Stimulated activated CD8-positive, alpha-beta memory T cell treated with anti-CD3 and anti-CD28 coated beads, Interleukin-4, amount 100 ng/mL, for 24 hours (primary cell): ENCODE data around the gene RAB1A.
A peak's percentile ranks its signal among the peaks of the same experiment; 100 is the strongest.

Experiments
- DNase-seq: peaks from one replicate; pipeline ENCODE4 v3.0.0-alpha.2; 2020; ENCODE audit warnings: low read depth

RAB1A gene

GRCh38 chr2:65061146-65061909, 68.6 kb downstream of the RAB1A start:
- DNase-seq = no peak

DNA sequence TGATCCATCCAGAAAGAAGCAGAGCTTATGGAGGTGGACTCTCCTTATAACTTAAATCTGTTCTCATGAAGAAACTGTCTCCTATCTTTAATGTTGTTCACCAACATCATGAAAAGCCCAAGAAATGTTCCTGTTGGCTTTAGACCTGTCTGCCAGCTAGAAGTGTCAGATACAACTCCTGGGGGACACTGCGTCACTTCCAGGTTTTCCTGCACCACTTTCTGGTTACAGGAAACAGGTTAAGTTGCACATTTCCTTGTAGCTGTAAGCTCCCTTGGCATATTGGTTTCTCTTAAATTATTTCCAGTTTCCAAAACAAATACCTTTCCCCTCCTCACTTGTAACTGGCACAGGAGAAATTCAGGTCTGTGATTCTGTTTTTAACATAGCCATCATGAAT, 70.8 kb downstream of the RAB1A start:
- DNase-seq = no peak

DNA sequence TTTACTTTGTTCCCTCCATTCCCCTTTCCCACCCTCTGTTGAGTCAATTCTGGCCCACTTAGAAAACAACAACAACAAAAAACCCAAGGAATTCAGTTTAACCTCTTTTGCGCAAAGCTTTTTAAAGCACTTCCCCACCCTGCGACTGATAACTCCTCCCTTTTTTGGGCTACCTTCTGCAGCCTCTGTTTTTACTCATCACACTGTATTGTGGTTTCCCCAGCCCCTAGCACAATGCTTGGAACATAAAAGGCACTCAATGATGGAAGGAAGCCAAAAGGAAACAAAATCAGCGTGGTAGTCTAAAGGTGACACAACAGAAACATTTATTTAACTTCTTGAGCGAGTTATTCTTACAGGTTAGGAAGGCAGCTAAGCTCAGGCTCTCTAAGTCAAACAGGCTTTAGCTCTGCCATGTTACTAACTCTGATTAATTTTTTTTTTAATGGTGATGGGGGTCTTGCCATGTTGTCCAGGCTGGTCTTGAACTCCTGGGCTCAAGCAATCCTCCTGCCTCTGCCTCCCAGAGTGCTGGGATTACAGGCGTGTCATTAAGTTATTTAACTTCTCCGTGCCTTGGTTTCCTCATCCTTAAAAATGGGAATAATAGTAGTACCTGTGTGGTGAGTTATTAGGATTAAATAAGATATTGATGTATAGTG, 72.4 kb downstream of the RAB1A start:
- DNase-seq = no peak

- no peak for DNase-seq
These were observed 72.9 kb downstream of the RAB1A start for GRCh38 chr2:65057054-65057375.

- DNase-seq = peak; percentile 95
These were observed 73.5 kb downstream of the RAB1A start, which contains the start of gene CEP68 for GRCh38 chr2:65056215-65057053. CEP68 (plus strand) TSS chr2:65056416; CDS start chr2:65069445, 13,029 bp downstream.

DNA sequence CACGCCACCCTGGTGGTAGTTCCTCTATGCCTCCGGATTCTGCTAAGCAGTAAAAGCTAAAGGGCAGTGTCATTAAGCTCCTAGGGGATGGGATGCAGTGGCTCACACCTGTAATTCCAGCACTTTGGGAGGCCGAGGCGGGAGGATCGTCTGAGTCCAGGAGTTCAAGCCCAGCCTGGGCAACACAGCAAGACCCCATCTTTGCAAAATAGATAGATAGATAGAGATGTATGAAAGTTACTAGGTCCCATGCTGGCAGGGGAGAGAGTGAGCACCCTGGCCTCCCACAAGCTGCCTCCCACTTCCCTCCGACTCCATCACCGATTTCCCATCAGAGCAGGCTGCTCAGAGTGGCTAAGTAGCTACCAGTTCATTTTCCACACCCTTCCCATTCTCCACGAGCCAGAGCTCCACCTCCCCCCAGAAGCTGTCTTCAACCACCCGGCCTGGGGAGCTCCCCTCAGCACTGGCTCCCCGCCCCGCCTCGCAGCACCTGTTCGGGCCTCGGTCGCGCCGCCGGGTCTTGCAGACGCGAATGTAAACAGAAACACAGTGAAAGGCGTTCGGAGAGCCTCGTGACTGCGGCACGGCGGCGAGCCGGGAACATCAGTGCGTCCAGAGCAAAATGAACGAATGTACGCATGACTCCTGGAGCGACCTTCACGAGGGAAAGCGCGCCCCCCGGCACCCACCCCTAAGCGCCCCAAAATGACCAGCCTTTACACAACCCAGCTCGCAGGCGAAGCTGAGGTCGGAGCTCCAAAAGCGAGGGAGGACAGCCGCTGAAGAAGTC, 74.3 kb downstream of the RAB1A start:
- DNase-seq = no peak

GRCh38 chr2:65054749-65055421, 75.0 kb downstream of the RAB1A start:
- DNase-seq = no peak

DNA sequence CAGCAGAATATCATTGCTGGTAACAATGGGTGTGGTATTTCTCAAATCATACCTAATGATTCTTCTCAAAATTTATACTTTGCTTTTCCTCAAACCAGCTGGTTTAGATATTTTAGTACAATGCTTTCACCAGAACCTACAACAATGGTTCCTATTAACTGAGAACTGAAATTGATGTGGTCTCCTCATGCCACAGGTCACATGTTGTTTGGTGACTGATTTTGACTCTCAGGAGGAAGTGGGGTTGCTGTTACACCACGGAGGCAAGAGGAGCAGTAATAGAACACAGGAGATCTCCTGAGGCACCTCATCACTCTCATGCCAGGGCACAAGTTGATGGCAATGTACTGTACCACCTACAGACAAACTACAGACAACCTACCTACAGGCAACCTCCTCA, 76.7 kb downstream of the RAB1A start:
- no peak for DNase-seq

- no peak for DNase-seq
These were observed 79.0 kb downstream of the RAB1A start for GRCh38 chr2:65050931-65051330.

DNA sequence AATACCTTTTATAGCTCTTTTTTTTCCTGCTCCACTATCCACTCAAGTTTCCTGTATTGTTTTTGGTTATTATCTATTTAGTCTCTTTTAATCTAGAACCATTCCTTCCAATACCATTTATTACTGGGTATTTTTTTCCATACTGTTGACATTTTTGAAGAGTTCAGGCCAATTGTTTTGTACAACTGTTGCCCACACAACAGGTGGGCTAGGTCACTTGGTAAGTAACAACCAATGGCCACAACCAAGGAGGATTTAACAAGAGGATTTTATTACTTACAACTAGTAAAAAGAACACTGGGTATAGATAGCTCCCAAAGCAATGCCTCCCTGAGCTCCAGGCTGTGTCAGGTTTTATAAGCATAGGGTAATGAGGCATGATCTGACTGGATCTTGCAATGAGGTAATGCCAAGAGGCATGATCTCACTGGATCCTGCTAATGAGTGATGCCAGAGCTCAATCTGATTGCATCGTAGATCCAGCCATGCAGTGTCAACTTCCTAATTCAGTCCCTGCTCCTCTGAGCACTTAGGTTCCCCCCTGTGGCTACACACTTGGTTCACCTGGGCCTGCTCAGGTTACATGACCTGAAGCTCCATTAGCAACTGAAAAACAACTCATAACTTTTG, 80.8 kb downstream of the RAB1A start:
- DNase-seq = no peak

DNA sequence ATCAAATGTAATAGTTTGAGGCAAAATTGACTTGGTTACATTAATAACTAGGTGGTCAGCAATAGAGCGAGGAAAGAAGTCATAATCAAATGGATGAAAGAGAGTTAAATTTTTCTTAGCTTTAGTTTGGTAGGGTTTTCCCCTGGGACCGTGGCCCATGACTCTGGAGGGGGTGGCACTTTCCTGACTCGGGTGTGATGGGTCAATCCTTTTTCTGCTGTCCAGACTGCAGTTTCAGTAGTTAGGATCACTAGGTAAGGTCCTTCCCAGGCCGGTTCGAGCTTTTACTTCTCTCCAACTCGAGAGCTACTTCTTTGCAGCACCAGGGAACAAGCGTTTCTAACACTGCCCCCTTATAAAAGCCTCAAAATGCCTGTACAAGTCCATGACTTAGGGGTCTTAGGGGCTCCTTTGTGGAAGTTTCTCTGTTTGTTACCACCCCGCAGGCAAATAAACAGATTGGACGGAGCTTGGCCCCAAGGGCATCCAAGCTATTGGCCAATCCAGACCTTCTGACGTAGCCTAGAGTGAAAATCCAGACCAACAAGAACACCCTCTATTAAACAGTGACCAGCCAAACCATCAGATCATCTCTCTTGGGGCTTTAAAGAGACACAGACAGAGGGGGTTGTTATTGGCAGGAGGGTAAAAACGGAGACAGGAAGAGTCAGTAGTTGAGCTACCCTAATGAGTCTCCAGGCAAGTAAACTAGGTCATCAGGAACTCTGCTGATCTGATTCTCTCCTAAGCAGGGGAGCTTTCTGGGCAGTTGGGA, 83.1 kb downstream of the RAB1A start:
- no peak for DNase-seq

DNA sequence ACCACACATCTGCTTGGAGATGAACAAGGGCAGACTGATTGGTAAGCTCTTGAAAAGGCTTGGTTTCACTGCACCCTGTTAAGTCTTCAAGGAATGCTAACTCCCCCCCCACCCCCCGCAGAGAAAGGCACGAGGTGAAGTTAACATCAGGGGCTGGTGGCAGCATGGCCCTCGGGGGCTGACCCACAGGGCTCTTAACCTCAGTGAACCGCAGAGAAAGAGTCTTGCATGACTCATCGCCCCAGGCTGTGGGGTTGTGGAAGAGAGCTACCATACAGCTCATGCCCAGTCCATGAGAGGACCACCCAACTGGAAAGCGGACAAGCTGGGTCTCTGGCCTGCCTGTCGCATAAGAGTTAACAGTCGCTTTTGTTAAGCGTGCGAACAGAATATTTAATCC, 84.3 kb downstream of the RAB1A start:
- no peak for DNase-seq

- no peak for DNase-seq
These were observed 85.7 kb downstream of the RAB1A start for GRCh38 chr2:65044097-65044735.

- DNase-seq = no peak
These were observed 86.9 kb downstream of the RAB1A start for GRCh38 chr2:65043001-65043400.

DNA sequence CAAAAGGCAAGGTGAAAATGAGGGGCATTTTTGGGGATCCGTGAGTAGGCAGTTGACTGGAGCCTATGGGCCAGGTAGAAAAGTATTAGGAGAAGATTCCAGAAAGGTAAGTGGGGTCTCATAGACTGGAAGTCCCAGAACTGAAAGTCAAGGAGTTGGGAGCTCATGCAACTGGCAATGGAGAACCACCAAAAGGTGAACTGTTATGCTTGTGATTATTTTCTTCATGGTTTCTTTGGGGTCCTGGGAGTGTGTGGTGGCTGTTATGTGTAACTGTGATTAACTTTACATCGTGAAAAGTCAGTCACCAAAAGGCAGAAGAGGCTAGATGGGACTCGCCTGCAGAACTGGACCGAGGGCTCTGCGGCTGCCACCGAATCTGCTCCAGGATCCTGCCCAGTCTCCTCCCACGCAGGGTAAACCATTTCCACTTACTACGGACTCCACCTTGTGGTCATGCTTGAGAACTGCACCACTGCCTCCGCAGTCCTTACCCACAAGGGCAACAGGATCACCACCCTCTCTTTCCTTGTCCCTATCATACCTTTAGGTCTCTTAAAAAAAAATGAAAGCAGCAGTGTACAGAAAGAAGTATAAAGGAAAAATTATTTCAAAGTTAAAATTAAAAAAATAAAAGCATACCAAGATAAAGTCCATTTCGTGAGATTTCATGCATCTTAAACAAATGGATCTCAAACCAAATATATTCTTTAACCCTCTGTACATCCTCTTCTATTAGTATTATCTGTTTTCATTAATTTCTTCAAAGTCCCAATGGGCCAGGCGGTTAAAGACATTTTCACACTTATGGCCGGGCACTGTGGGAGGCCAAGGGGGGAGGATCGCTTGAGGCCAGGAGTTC, 89.3 kb downstream of the RAB1A start:
- peak; percentile 64 for DNase-seq

DNA sequence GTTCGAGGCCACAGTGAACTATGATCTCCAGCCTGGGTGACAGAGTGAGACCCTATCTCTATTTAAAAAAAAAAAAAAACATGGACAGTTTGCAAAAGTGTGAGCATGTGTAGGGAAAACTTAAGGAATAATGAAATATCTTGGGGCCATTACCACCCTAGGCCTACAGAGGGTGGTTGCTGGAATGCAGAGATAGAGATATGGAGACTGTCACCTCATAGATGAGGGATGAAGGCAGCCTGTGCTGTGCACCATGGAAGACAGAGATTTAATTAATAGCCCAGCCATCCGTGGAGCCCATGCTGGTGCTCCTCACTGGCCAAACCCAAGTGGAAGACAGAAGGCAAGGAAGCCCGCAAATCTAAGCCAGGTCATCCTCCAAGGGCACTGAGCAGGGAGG, 90.3 kb downstream of the RAB1A start:
- DNase-seq = no peak

DNA sequence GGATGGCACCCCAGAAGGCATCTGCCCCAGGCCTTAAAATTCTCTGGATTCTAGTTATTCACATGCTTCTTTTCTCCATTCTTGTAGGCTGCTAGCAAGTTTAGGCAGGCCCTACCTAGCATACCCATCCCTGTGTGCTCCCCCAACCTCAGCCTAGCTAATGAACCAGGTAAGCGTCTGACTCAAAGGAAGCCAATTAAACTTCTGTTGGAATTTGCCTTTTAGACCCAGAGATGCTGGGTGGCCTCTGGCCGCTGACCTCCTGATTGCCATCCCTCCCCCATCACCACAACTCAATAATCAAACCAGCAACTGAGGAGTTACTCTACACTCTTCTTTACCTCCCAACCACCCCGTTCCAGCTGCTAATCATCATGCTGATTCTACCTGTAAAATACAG, 92.7 kb downstream of the RAB1A start:
- DNase-seq = no peak
